Measurements from ENCODE around the gene GNA15. TPM values are rescaled to one million over a fixed set of nuclear protein-coding genes. Genes with fewer than 3 reads are reported as not detected.
"Not testable (repeated sequence)": the region's sequence is repeated elsewhere in the genome, so short reads cannot be mapped to it uniquely, and the experiment has no call there.

GNA15 gene
- total RNA-seq, 1 donor from 2014 or later: 134 TPM

GRCh38 chr19:3154957-3155736 is 19.3 kb downstream of the GNA15 start:
- H3K9me3 Mint-ChIP-seq: peaks cover 6% of the 10 kb centered on the region
- H3K27ac Mint-ChIP-seq: no peak overlapping the region
- peaks cover 9% of the 10 kb centered on the region for H3K4me1 Mint-ChIP-seq
- intact Hi-C loops (cut with micrococcal nuclease): loop anchor here (1.0 to 2.0 kb wide), 3 partner anchors 13 to 24 kb away; partner anchors contain the start of gene S1PR4
- H3K27me3 Mint-ChIP-seq: no peaks in the 10 kb centered on the region
- peaks cover 54% of the 10 kb centered on the region for H3K36me3 Mint-ChIP-seq (ENCODE audit: low read depth)
- DNase-seq: peak; percentile 95
- H3K4me3 Mint-ChIP-seq: no peak overlapping the region

DNA sequence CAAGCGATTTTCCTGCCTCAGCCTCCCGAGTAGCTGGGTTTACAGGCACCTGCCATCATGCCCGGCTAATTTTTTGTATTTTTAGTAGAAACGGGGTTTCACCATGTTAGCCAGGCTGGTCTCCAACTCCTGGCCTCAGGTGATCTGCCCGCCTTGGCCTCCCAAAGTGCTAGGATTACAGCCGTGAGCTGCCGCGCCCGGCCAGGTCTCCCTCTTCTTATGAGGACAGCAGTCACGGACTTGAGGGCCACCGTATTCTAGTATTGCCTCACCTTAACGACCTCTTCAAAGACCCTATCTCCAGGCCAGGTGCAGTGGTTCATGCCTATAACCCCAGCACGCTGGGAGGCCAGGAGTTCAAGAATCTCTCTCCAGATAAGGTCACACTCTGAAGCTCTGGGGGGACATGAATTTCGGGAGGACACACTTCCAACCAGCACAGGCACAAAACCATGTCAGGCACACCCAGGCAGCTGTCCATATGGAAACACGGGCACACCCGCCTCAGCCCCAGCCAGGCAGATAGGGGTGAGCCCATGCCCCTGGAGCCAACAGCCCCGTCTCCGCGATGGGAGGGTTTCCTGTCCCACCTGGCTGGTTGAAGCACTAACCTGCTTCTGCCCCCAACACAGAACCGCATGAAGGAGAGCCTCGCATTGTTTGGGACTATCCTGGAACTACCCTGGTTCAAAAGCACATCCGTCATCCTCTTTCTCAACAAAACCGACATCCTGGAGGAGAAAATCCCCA is 21.4 kb downstream of the GNA15 start:
- DNase-seq: no peak
- Mint-ChIP-seq H3K4me1 (peaks cover 25% of the 10 kb centered on the region), H3K36me3 (ENCODE audit: low read depth) (peaks cover 64% of the 10 kb centered on the region), H3K27me3 (no peaks in the 10 kb centered on the region), H3K4me3 (no peak overlapping the region), H3K27ac (peak overlapping the region; percentile 69), H3K9me3 (peaks cover 12% of the 10 kb centered on the region)
- intact Hi-C loops (cut with micrococcal nuclease): no loop called here

- intact Hi-C loops (cut with micrococcal nuclease): no loop called here
Observed at GRCh38 chr19:3159565-3159964, 23.7 kb downstream of the GNA15 start.

GRCh38 chr19:3160219-3160618 is 24.4 kb downstream of the GNA15 start:
- Mint-ChIP-seq H3K27me3 (no peaks in the 10 kb centered on the region), H3K9me3 (peaks cover 9% of the 10 kb centered on the region), H3K36me3 (ENCODE audit: low read depth) (peaks cover 87% of the 10 kb centered on the region), H3K4me1 (peaks cover 36% of the 10 kb centered on the region), H3K27ac (peak overlapping the region; percentile 66), H3K4me3 (no peak overlapping the region)
- DNase-seq: no peak
- intact Hi-C loops (cut with micrococcal nuclease): no loop called here

More at GRCh38 chr19:3159565-3159964, 23.7 kb downstream of the GNA15 start:
- H3K4me1 Mint-ChIP-seq: peaks cover 35% of the 10 kb centered on the region
- no peak overlapping the region for H3K27ac Mint-ChIP-seq
- H3K27me3 Mint-ChIP-seq: no peaks in the 10 kb centered on the region
- no peak for DNase-seq
- peaks cover 12% of the 10 kb centered on the region for H3K9me3 Mint-ChIP-seq
- peaks cover 84% of the 10 kb centered on the region for H3K36me3 Mint-ChIP-seq (ENCODE audit: low read depth)
- no peak overlapping the region for H3K4me3 Mint-ChIP-seq

GRCh38 chr19:3161453-3161852 is 25.6 kb downstream of the GNA15 start:
- Mint-ChIP-seq H3K27ac (peak overlapping the region; percentile 78), H3K4me1 (peaks cover 40% of the 10 kb centered on the region), H3K27me3 (no peaks in the 10 kb centered on the region), H3K36me3 (ENCODE audit: low read depth) (peaks cover 85% of the 10 kb centered on the region), H3K9me3 (peaks cover 9% of the 10 kb centered on the region), H3K4me3 (no peak overlapping the region)
- DNase-seq: no peak
- intact Hi-C loops (cut with micrococcal nuclease): no loop called here

- Mint-ChIP-seq H3K4me3 (no peak overlapping the region), H3K36me3 (ENCODE audit: low read depth) (peaks cover 84% of the 10 kb centered on the region), H3K27ac (peak overlapping the region; percentile 56), H3K4me1 (peaks cover 33% of the 10 kb centered on the region), H3K9me3 (peaks cover 9% of the 10 kb centered on the region), H3K27me3 (no peaks in the 10 kb centered on the region)
- intact Hi-C loops (cut with micrococcal nuclease): loop anchor here (1.0 to 2.0 kb wide), 2 partner anchors 33 to 86 kb away; no protein-coding TSS in a partner anchor
- DNase-seq: peak; percentile 84
Observed at GRCh38 chr19:3162418-3163229, 26.8 kb downstream of the GNA15 start.

GRCh38 chr19:3163230-3163886 is 27.5 kb downstream of the GNA15 start:
- Mint-ChIP-seq H3K4me3 (no peak overlapping the region), H3K4me1 (peaks cover 33% of the 10 kb centered on the region), H3K9me3 (peaks cover 9% of the 10 kb centered on the region), H3K27me3 (no peaks in the 10 kb centered on the region), H3K36me3 (ENCODE audit: low read depth) (peaks cover 84% of the 10 kb centered on the region), H3K27ac (peak overlapping the region; percentile 56)
- peak; percentile 91 for DNase-seq
- intact Hi-C loops (cut with micrococcal nuclease): loop anchor here (1.0 to 2.0 kb wide), 2 partner anchors 34 to 87 kb away; no protein-coding TSS in a partner anchor

DNA sequence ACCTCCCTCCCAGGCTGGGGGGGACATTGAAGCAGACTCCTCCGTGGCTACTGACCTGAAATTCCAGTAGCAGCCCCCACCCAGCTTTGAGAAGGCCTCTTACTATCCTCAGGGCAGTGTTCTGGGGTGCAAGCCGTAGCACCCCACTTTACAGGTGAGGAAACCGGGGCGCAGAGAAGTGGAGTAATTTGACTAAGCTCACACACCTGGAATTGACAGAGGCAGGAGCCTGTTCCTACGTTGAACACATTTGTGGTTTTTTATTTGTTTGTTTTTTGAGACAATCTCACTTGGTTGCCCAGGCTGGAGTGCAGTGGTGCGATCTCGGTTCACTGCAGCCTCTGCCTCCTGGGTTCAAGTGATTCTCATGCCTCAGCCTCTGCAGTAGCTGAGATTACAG is 28.1 kb downstream of the GNA15 start:
- Mint-ChIP-seq H3K4me1 (peaks cover 33% of the 10 kb centered on the region), H3K27me3 (no peaks in the 10 kb centered on the region), H3K27ac (no peak overlapping the region), H3K36me3 (ENCODE audit: low read depth) (peaks cover 78% of the 10 kb centered on the region), H3K4me3 (no peak overlapping the region), H3K9me3 (peaks cover 9% of the 10 kb centered on the region)
- intact Hi-C loops (cut with micrococcal nuclease): loop anchor here (1.0 to 2.0 kb wide), 2 partner anchors 35 to 87 kb away; no protein-coding TSS in a partner anchor
- DNase-seq: no peak

DNA sequence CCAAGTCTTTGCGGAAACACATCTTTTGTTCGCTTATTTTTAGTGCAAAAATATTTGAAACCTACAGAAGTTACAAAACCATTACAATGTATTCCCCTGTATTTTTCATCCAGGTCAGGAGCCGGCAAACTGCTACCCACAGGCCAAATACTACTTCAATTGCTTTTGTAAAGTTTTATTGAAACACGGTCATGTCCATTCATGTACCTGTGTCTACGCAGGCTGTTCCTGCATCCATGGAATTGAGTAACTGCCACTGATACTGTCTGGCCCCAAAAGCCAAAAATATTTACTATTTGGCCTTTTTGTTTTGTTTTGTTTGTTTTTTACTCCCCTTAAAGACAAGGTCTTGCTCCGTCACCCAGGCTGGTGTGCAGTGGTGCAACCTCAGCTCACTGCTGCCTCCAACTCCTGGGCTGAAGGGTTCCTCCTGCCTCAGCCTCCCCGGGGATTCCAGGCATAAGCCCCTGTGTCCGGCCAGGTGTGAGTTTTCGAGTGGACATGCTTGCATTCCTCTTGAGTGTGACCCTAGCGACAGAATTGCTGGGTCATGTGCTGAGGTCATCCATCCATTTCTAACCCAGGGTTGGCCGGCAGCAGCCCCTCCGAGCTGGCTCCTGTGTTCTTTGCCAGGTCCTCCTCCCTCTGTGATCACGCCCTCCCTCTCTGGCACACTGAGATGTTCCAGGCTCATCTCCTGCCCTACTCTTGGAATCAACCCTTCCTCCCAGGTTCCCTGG is 31.9 kb downstream of the GNA15 start:
- peaks cover 27% of the 10 kb centered on the region for H3K4me1 Mint-ChIP-seq
- H3K27ac Mint-ChIP-seq: peak overlapping the region; percentile 51
- H3K9me3 Mint-ChIP-seq: no peaks in the 10 kb centered on the region
- intact Hi-C loops (cut with micrococcal nuclease): no loop called here
- peaks cover 56% of the 10 kb centered on the region for H3K36me3 Mint-ChIP-seq (ENCODE audit: low read depth)
- no peak overlapping the region for H3K4me3 Mint-ChIP-seq
- no peaks in the 10 kb centered on the region for H3K27me3 Mint-ChIP-seq
- DNase-seq: no peak

DNA sequence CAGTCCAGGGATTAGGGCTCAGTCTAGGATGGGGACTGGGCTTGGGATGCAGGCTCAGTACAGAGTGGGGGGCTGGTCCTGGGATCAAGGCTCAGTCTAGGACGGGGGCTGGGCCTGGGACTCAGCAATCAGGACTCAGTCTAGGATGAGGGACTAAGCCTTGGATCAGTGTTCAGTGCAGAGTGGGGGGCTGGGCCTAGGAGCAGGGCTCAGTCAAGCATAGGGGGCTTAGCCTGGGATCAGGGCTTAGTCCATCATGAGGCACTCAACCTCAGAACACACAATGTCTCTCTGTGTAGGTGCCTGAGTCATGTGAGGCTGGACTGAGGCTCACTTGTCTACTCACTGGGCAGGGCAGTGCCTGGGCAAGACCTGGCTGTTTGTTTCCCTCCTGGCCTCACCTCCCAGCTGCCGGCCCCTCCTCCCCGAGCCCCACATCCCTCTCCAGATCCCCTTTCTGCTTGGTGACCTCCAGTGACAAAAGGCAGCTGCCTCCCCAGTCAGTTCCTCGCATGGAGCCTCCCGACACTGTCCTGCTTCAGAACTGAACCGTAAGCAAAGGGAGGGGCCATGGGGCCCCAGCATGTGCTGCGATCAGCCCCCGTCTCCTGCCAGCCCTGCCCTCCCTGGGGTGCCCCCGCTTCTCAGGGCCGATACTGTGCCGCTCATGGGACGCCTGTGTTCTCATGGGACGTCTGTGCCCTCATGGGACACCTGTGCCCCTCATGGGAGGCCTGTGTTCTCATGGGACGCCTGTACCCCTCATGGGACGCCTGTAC is 36.2 kb downstream of the GNA15 start:
- Mint-ChIP-seq H3K9me3 (no peaks in the 10 kb centered on the region), H3K4me3 (no peak overlapping the region), H3K36me3 (ENCODE audit: low read depth) (peaks cover 29% of the 10 kb centered on the region), H3K27me3 (no peaks in the 10 kb centered on the region), H3K4me1 (peaks cover 22% of the 10 kb centered on the region), H3K27ac (peak overlapping the region; percentile 41)
- DNase-seq: no peak
- intact Hi-C loops (cut with micrococcal nuclease): no loop called here

DNA sequence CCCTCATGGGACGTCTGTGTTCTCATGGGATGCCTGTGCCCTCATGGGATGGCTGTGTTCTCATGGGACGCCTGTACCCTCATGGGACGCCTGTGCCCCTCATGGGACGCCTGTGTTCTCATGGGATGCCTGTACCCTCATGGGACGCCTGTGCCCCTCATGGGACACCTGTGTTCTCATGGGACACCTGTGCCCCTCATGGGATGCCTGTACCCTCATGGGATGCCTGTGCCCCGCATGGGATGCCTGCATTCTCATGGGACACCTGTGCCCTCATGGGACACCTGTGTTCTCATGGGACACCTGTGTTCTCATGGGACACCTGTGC is 36.8 kb downstream of the GNA15 start:
- H3K4me1 Mint-ChIP-seq: peaks cover 25% of the 10 kb centered on the region
- peaks cover 26% of the 10 kb centered on the region for H3K36me3 Mint-ChIP-seq (ENCODE audit: low read depth)
- intact Hi-C loops (cut with micrococcal nuclease); H3K4me3 Mint-ChIP-seq; H3K9me3 Mint-ChIP-seq; DNase-seq; H3K27me3 Mint-ChIP-seq; H3K27ac Mint-ChIP-seq: not testable (repeated sequence)

All from activated CD4-positive, alpha-beta T cell treated with anti-CD3 and anti-CD28 coated beads, Interleukin-2, amount 10 ng/mL, durations not matched to agents 24 days and 14 days (primary cell).